Measurements from ENCODE around the gene TBC1D5.

GRCh38 chr3:17605934-17606333 lies 136.5 kb downstream of the TBC1D5 start:
- no peak for TF ChIP-seq ZNF565 (CRISPR knock-in tag; conservative IDR thresholded peaks at IDR 0.05; ENCODE audit: low read depth)
- TF ChIP-seq TSHZ2 (CRISPR knock-in tag; IDR thresholded peaks at IDR 0.05): no peak
- TF ChIP-seq ARNTL (CRISPR knock-in tag; IDR thresholded peaks at IDR 0.05; ENCODE audit: borderline replicate concordance, low read depth): no peak
- no peak for TF ChIP-seq TCF4 (CRISPR knock-in tag; IDR thresholded peaks at IDR 0.05; ENCODE audit: borderline replicate concordance)
- TF ChIP-seq OSR1 (CRISPR knock-in tag; IDR thresholded peaks at IDR 0.05): no peak
- no peak for TF ChIP-seq ZFP3 (CRISPR knock-in tag; IDR thresholded peaks at IDR 0.05)

Measured in SK-N-SH treated with all-trans-retinoic acid at 6 μM for 48 hours (cell line).